Measurements from ENCODE around the gene NFATC3.

The NFATC3 gene

DNA sequence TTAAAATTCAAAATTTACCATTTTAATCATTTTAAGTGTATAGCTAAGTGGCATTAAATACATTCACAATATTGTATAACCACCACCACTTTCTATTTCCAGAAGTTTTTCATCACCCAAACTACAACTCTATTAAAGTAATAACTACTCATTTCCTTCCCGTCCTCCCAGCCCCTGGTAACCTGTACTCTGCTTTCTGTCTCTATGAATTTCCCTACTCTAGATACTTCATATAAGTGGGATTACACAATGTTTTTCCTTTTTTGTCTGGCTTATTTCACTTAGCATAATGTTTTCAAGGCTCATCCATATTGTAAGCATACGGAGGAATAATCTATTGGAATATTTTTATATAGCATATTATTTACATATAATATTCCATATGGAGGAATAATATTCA, 121.1 kb downstream of the NFATC3 start:
- in situ Hi-C loops (cut with HindIII; ENCODE audit: low pct_unique_long_range_greater_than_20kb, low sequenced_read_pairs): no loop called here
- no peak for TF ChIP-seq JUND (IDR thresholded peaks at IDR 0.05; ENCODE audit: low read depth)

GRCh38 chr16:68214726-68215125, 129.6 kb downstream of the NFATC3 start:
- no peak for DNase-seq (ENCODE audit: low read depth in 1 of 2, low spot score in 1 of 2)
- in situ Hi-C loops (cut with HindIII; ENCODE audit: low pct_unique_long_range_greater_than_20kb, low sequenced_read_pairs): no loop called here
- TF ChIP-seq JUND (IDR thresholded peaks at IDR 0.05; ENCODE audit: low read depth): no peak

More for the DNA sequence above, 121.1 kb downstream of the NFATC3 start:
- no peak for DNase-seq (ENCODE audit: low read depth in 1 of 2, low spot score in 1 of 2)

DNA sequence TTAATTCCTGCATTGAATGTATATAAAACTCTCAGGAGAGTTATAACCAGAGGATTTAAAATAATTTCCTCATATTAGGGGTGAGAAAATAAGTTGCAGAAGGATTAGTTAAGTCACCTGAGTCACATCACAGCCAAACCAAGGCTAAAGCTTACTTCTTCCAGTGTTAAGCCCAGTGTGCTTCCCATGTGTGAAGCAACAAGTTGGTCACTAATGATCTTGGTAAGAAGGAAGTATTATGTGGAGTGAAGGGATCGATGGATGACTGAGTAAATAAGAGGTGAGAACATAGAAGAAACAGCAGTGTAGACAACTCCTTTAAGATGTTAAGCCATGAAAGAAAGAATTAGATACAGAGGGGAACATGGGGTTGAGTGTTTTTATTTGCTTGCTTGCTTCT, 130.1 kb downstream of the NFATC3 start:
- in situ Hi-C loops (cut with HindIII; ENCODE audit: low pct_unique_long_range_greater_than_20kb, low sequenced_read_pairs): no loop called here
- TF ChIP-seq JUND (IDR thresholded peaks at IDR 0.05; ENCODE audit: low read depth): no peak
- no peak for DNase-seq (ENCODE audit: low read depth in 1 of 2, low spot score in 1 of 2)

GRCh38 chr16:68216240-68216639, 131.1 kb downstream of the NFATC3 start:
- no peak for DNase-seq (ENCODE audit: low read depth in 1 of 2, low spot score in 1 of 2)
- no peak for TF ChIP-seq JUND (IDR thresholded peaks at IDR 0.05; ENCODE audit: low read depth)
- in situ Hi-C loops (cut with HindIII; ENCODE audit: low pct_unique_long_range_greater_than_20kb, low sequenced_read_pairs): no loop called here

GRCh38 chr16:68217506-68217905, 132.3 kb downstream of the NFATC3 start:
- in situ Hi-C loops (cut with HindIII; ENCODE audit: low pct_unique_long_range_greater_than_20kb, low sequenced_read_pairs): no loop called here
- TF ChIP-seq JUND (IDR thresholded peaks at IDR 0.05; ENCODE audit: low read depth): no peak
- DNase-seq (ENCODE audit: low read depth in 1 of 2, low spot score in 1 of 2): no peak

GRCh38 chr16:68219725-68220351, 134.7 kb downstream of the NFATC3 start:
- no peak for TF ChIP-seq JUND (IDR thresholded peaks at IDR 0.05; ENCODE audit: low read depth)
- no peak for DNase-seq (ENCODE audit: low read depth in 1 of 2, low spot score in 1 of 2)
- in situ Hi-C loops (cut with HindIII; ENCODE audit: low pct_unique_long_range_greater_than_20kb, low sequenced_read_pairs): no loop called here

DNA sequence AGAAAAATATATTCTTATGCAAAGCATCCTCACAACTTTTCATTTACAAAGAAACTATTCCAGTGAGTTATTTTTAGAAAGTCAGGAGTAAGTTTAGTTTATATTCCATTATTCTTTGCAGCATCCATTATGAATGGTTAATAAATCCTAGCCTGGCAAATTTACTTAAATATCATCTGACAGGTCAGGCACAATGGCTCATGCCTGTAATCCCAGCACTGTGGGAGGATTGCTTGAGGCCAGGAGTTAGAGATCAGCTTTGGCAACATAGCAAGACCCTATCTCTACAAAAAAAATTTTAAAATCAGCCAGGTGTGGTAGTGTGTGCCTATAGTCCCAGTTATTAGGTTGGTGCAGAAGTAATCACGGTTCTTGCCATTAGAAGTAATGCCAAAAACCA, 137.9 kb downstream of the NFATC3 start:
- no peak for TF ChIP-seq JUND (IDR thresholded peaks at IDR 0.05; ENCODE audit: low read depth)
- in situ Hi-C loops (cut with HindIII; ENCODE audit: low pct_unique_long_range_greater_than_20kb, low sequenced_read_pairs): no loop called here
- DNase-seq (ENCODE audit: low read depth in 1 of 2, low spot score in 1 of 2): no peak

DNA sequence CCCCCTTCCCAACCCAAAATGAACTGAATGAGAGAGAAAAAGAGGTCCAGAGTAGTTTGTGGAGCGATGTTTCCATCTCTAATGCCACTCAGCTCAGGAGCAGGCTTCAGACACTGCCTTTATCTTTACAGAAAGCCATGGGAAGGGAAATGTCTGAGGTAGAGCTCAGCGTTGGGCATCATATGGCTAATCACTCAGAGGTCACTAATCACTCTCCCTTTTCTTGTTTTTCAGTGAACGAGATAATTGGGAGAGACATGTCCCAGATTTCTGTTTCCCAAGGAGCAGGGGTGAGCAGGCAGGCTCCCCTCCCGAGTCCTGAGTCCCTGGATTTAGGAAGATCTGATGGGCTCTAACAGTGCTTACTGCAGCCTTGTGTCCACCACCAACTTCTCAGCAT, 140.9 kb downstream of the NFATC3 start:
- no peak for DNase-seq (ENCODE audit: low read depth in 1 of 2, low spot score in 1 of 2)
- no peak for TF ChIP-seq JUND (IDR thresholded peaks at IDR 0.05; ENCODE audit: low read depth)
- in situ Hi-C loops (cut with HindIII; ENCODE audit: low pct_unique_long_range_greater_than_20kb, low sequenced_read_pairs): no loop called here

- no peak for DNase-seq (ENCODE audit: low read depth in 1 of 2, low spot score in 1 of 2)
- no peak for TF ChIP-seq JUND (IDR thresholded peaks at IDR 0.05; ENCODE audit: low read depth)
- in situ Hi-C loops (cut with HindIII; ENCODE audit: low pct_unique_long_range_greater_than_20kb, low sequenced_read_pairs): no loop called here
These were observed 142.1 kb downstream of the NFATC3 start for GRCh38 chr16:68227183-68227793.

GRCh38 chr16:68227850-68228553, 142.8 kb downstream of the NFATC3 start:
- TF ChIP-seq JUND (IDR thresholded peaks at IDR 0.05; ENCODE audit: low read depth): no peak
- in situ Hi-C loops (cut with HindIII; ENCODE audit: low pct_unique_long_range_greater_than_20kb, low sequenced_read_pairs): no loop called here
- DNase-seq (ENCODE audit: low read depth in 1 of 2, low spot score in 1 of 2): peak in 1 of 2 experiments; percentile 45

- in situ Hi-C loops (cut with HindIII; ENCODE audit: low pct_unique_long_range_greater_than_20kb, low sequenced_read_pairs): no loop called here
- TF ChIP-seq JUND (IDR thresholded peaks at IDR 0.05; ENCODE audit: low read depth): no peak
- no peak for DNase-seq (ENCODE audit: low read depth in 1 of 2, low spot score in 1 of 2)
These were observed 143.5 kb downstream of the NFATC3 start for GRCh38 chr16:68228652-68229051.

DNA sequence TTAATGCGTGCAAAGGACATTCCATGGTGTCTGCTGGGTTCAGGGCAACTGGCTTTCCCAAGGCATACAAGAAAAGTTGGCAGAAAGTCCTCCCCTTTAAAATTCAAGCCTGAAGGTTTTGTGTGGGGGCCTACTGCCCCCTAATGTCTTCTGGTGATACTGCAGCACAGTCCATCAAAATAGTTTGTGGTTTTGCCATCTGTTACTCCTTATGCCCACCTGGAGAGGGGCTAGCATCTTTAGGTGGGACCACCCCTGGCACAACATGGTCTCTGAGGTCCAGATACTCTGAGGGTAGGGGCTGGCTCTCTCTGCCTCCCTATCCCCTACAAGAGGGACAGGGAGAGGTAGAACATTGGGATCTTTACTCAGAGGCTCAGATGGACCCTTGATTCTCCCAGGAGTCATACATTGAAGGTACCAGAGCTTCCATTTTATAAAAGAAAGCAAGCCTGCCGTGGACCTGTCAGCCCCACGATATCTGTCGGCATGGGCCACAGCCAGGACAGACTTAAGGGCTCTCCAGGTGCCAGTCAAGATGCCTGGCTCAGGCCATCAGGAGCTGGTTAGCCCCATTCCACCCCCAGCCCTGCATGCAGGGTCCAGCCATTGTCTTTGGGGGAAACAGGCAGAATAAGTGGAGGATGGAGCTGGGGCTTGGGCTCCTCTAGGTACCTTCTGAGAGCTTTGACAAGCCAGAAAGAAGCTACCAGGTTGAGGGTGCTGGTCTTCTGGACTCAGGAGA, 144.4 kb downstream of the NFATC3 start:
- no peak for TF ChIP-seq JUND (IDR thresholded peaks at IDR 0.05; ENCODE audit: low read depth)
- in situ Hi-C loops (cut with HindIII; ENCODE audit: low pct_unique_long_range_greater_than_20kb, low sequenced_read_pairs): no loop called here
- DNase-seq (ENCODE audit: low read depth in 1 of 2, low spot score in 1 of 2): peak in 1 of 2 experiments; percentile 75

DNA sequence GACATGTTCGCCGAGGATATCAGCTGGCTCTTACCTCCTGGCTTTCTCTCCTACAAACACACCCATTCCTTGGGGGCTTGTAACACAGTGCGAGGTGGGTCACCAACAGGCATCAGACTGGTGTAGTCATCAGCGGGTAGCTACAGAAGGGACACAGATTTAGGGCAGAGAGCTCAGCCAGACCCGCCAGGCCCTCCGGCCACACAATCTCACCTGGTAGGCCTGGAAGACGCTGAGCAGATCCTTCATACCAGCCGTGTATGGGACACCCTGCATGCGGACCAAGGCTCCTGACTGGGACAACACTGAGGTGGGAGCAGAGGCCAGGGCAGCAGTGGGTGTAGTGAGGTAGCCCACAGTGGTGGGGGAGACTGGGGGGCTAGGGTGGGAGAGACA, 145.0 kb downstream of the NFATC3 start:
- no peak for TF ChIP-seq JUND (IDR thresholded peaks at IDR 0.05; ENCODE audit: low read depth)
- DNase-seq (ENCODE audit: low read depth in 1 of 2, low spot score in 1 of 2): no peak
- in situ Hi-C loops (cut with HindIII; ENCODE audit: low pct_unique_long_range_greater_than_20kb, low sequenced_read_pairs): no loop called here
